Ovary (tissue), 9 donors: ENCODE data around the gene TBXA2R. TPM values are rescaled to one million over a fixed set of nuclear protein-coding genes. Genes with fewer than 3 reads are reported as not detected.
A peak's percentile ranks its signal among the peaks of the same experiment; 100 is the strongest.

ENCODE experiments used
- DNase-seq, 5 donors: peaks; one replicate each; pipeline ENCODE4 v3.0.0-alpha.2; 2019 to 2020
- H3K27ac ChIP-seq, 2 donors: fragments of 200-600 bp; one replicate each; pipeline versions ENCODE4 v1.5.1 to v1.8.0; 2019 to 2022
- H3K27me3 ChIP-seq: fragments of 200-600 bp; one replicate; pipeline ENCODE4 v1.8.0; 2022
- H3K36me3 ChIP-seq: fragments of 200-600 bp; sonication (generic); one replicate; pipeline ENCODE4 v1.5.1; 2019
- H3K4me1 ChIP-seq: one replicate; pipeline ENCODE4 v1.8.1; 2013; ENCODE audit warnings: mild to moderate bottlenecking, moderate library complexity; ENCODE audit not compliant: insufficient read depth
- H3K4me3 ChIP-seq: fragments of 200-600 bp; sonication (generic); one replicate; pipeline ENCODE4 v1.5.1; 2017
- H3K9me3 ChIP-seq, 2 donors: fragments of 200-600 bp in 1 of 2; sonication (generic) in 1 of 2; one replicate each; pipeline versions ENCODE4 v1.5.1 to v1.8.1; 2013 to 2019; ENCODE audit warnings: mild to moderate bottlenecking in 1 of 2, moderate library complexity in 1 of 2
- CTCF ChIP-seq, 3 donors: fragments of 450-650 bp in 2 of 3; fragments of 200-600 bp in 1 of 3; IDR thresholded peaks; one replicate each; pipeline versions ENCODE4 v1.5.1 to v1.8.0; 2016 to 2022; ENCODE audit warnings: antibody characterized with exemption in 3 of 3, mild to moderate bottlenecking in 1 of 3
- EP300 ChIP-seq: sonication (generic); formaldehyde crosslinking; IDR thresholded peaks from one replicate; pipeline ENCODE4 v1.6.1; 2017; ENCODE audit warnings: antibody characterized with exemption
- POLR2A ChIP-seq: fragments of 450-650 bp; IDR thresholded peaks from one replicate; pipeline ENCODE4 v1.6.1; 2017; ENCODE audit warnings: antibody characterized with exemption, mild to moderate bottlenecking, moderate library complexity
- WGBS, 3 donors: extraction: QIAGEN DNeasy Blood & Tissue Kit in 1 of 3; methylation state at CpG; one replicate each; pipeline versions ENCODE4 v1.1.5 to v1.1.7; 2013 to 2017; 5-methylcytosine and 5-hydroxymethylcytosine counted together
- intact Hi-C, 4 donors: fragments of 100-400 bp; cut with DNase I; formaldehyde crosslinking; loops; one replicate each; pipeline versions ENCODE4 v1.11.0 to v1.15.1; 2022 to 2023
- polyA plus RNA-seq, 2 donors: library from polyadenylated mRNA; stranded (reverse); fragments of 200-250 nt in 1 of 2; fragments of 350-450 nt in 1 of 2; fragmentation: Illumina TruSeq in 1 of 2; extraction: RNeasy Lipid Tissue Mini Kit (QIAGEN cat#74804) in 1 of 2; gene quantifications; one replicate each; pipeline ENCODE4 v1.2.3, GENCODE V29; 2013 to 2014
- total RNA-seq, 7 donors: library from RNA; depleted of rRNA in 2 of 7; stranded (reverse); fragments of >200 nt in 2 of 7; fragmentation: NEBNext Ultra II Directional in 3 of 7; extraction: Animal tissue kit (Norgen Biotek cat#: 25700) in 3 of 7; gene quantifications; one replicate each; pipeline versions ENCODE4 v1.1.0 to v1.2.4, GENCODE V29; 2016 to 2023
- donor health status: DM: no; HTN: no; CAD: no; lungs with moderate emphysema.
- donor health status: DM: no; HTN: no; CAD: no.
- donor health status: Bipolar disorder and iron deficiency.
- donor health status: DM: yes; HTN: yes; CAD: no.
- donor health status: DM: no; HTN: no; CAD: no.
- donor health status: DM: yes; HTN: yes; CAD: no.

TBXA2R gene
- total and polyA plus RNA-seq, 9 donors: 1.1 to 3.7 (median 1.5) TPM

GRCh38 chr19:3609779-3610719 is 3.4 kb upstream of the TBXA2R start:
- no peak overlapping the region for H3K27ac ChIP-seq
- DNase-seq: peak in 3 of 5 donors; percentile 23 to 41 (median 31)
- 65 to 72% (median 67%) methylated on average over 21 to 24 of the region's 24 CpGs for WGBS, 3 donors
- intact Hi-C loops: loop anchor here in 2 of 4 donors (10.0 kb wide), 2 partner anchors 65 to 285 kb away; no protein-coding TSS in a partner anchor
- H3K27me3 ChIP-seq: no peaks in the 10 kb centered on the region
- peaks cover 11% of the 10 kb centered on the region for H3K4me1 ChIP-seq
- TF ChIP-seq CTCF (IDR thresholded peaks at IDR 0.05): no peak
- TF ChIP-seq POLR2A: no peak
- no peak for TF ChIP-seq EP300
- H3K9me3 ChIP-seq: no peaks in the 10 kb centered on the region
- H3K36me3 ChIP-seq: no peaks in the 10 kb centered on the region
- no peak overlapping the region for H3K4me3 ChIP-seq

- WGBS, 3 donors: 51 to 78% (median 52%) methylated on average over 15 to 21 of the region's 21 CpGs
- peaks cover 11% of the 10 kb centered on the region for H3K4me1 ChIP-seq
Measured at GRCh38 chr19:3608750-3609322, 2.2 kb upstream of the TBXA2R start.

DNA sequence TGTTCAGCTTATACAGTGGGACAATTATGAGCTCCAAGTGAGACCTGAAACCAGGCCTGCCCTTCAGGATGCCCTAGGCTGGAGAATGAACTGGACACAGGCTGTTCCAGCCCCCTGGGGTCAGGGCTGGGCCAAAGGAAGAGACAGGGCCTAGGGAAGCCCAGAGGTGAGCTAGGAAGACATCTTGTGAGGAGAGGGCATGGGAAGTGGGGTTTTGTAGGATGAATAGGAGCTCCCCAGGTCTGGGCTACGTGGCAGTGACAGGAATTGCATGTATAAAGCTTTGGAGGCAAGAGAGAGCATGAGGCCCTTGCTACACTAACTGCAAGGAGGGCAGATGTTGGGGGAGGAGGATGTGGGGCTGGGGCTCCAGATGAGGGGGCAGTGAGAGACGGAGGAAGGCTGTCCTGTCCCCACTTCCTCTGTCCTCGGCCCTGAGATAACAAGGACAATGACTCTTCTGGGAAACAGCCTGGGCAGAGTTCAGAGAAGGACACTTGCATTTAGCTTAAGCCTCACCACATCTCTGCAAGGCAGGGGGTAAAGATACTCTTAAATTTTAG is 1.5 kb upstream of the TBXA2R start:
- Histone ChIP-seq H3K36me3 (no peaks in the 10 kb centered on the region), H3K27ac (peak overlapping the region in 1 of 2 donors; percentile 21), H3K9me3 (no peaks in the 10 kb centered on the region), H3K4me1 (peaks cover 9% of the 10 kb centered on the region), H3K4me3 (no peak overlapping the region), H3K27me3 (no peaks in the 10 kb centered on the region)
- WGBS, 3 donors: 59 to 71% (median 59%) methylated on average over 3 of the region's 3 CpGs
- no peak for DNase-seq
- TF ChIP-seq CTCF (IDR thresholded peaks at IDR 0.05) (no peak), EP300 (no peak), POLR2A (no peak)
- intact Hi-C loops: no loop called here

More at GRCh38 chr19:3608750-3609322, 2.2 kb upstream of the TBXA2R start:
- peak in 4 of 5 donors; percentile 29 to 51 (median 36) for DNase-seq
- no peak for TF ChIP-seq EP300
- TF ChIP-seq POLR2A: no peak
- no peak for TF ChIP-seq CTCF (IDR thresholded peaks at IDR 0.05)
- Histone ChIP-seq H3K36me3 (no peaks in the 10 kb centered on the region), H3K9me3 (no peaks in the 10 kb centered on the region), H3K4me3 (no peak overlapping the region), H3K27me3 (no peaks in the 10 kb centered on the region), H3K27ac (no peak overlapping the region)
- intact Hi-C loops: no loop called here

DNA sequence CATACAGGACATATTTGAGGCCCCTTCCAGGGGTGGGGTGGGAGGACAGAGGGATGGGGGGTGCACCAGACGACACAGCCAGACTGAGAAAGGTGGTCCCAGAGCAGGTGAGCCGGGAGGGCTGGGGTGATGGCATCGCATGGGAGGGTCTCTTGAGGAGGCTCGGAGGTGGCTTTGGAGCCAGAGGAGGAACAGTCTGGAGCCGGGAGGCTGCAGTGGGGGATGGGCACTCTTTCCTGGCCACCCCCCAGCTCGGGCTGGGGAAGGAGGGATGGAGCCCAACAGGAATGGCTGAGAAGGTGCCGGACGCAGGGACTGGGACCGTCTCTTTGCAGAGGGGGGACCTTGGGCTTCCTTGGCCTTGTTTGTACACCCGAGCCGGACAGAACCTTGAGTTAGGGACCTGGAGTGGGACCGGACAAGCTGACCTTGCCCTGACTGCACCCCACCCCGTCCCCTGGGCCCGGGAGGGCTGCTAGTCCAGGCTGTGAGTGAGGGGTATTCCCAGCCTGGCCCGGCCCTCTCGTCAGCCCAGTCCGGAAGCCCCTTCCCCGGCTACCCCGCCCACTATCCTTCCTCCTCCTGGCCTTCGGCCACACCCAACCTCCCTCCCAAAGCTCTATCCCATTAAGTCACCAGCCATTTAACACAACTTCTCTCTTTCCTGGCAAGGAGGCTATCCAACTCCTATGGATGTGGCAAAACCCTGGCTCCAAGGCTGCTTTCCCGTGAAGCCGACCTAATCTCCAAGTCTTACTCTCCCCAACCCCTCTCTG is 816 bp upstream of the TBXA2R start:
- Histone ChIP-seq H3K27me3 (no peaks in the 10 kb centered on the region), H3K4me3 (peak overlapping the region; percentile 54), H3K4me1 (peaks cover 9% of the 10 kb centered on the region), H3K9me3 (no peaks in the 10 kb centered on the region), H3K27ac (peak overlapping the region; percentile 21 to 53), H3K36me3 (no peaks in the 10 kb centered on the region)
- DNase-seq: peak; percentile 56 to 68 (median 65)
- 13 to 26% (median 19%) methylated on average over 22 of the region's 22 CpGs for WGBS, 3 donors
- TF ChIP-seq POLR2A (no peak), CTCF (IDR thresholded peaks at IDR 0.05) (no peak), EP300 (no peak)
- intact Hi-C loops: no loop called here
